ES-I3 (cell line): ENCODE data around the gene THSD4.
"Not testable (repeated sequence)": the region's sequence is repeated elsewhere in the genome, so short reads cannot be mapped to it uniquely, and the experiment has no call there.

Source experiments
- H3K36me3 ChIP-seq: 2 replicates; pipeline ENCODE4 v1.6.1; 2013; ENCODE audit warnings: mild to moderate bottlenecking, low read length, control low read depth, moderate library complexity; ENCODE audit not compliant: insufficient read depth
- H3K4me1 ChIP-seq: 2 replicates; pipeline ENCODE4 v1.6.1; 2013; ENCODE audit warnings: mild to moderate bottlenecking, control low read depth, low read length; ENCODE audit not compliant: insufficient read depth
- H3K9ac ChIP-seq: 2 replicates; pipeline ENCODE4 v1.6.1; 2013; ENCODE audit warnings: low read depth, mild to moderate bottlenecking, low read length, moderate library complexity
- H3K9me3 ChIP-seq: 2 replicates; pipeline ENCODE4 v1.6.1; 2013; ENCODE audit warnings: mild to moderate bottlenecking, low read length, moderate library complexity; ENCODE audit not compliant: control insufficient read depth, insufficient read depth

Gene THSD4

GRCh38 chr15:71301958-71302621, 186.8 kb downstream of the THSD4 start:
- no peaks in the 10 kb centered on the region for H3K4me1 ChIP-seq
- H3K36me3 ChIP-seq, result no peaks in the 10 kb centered on the region
- H3K9me3 ChIP-seq, result no peaks in the 10 kb centered on the region; the same call in 1 of the 2 replicates
- H3K9ac ChIP-seq, result no peak overlapping the region

GRCh38 chr15:71302861-71303410, 187.7 kb downstream of the THSD4 start:
- no peaks in the 10 kb centered on the region for H3K36me3 ChIP-seq
- no peak overlapping the region for H3K9ac ChIP-seq
- H3K4me1 ChIP-seq, result no peaks in the 10 kb centered on the region

GRCh38 chr15:71303977-71304376, 188.7 kb downstream of the THSD4 start:
- Histone ChIP-seq H3K36me3 (no peaks in the 10 kb centered on the region), H3K9me3 (no peaks in the 10 kb centered on the region; the same call in 1 of the 2 replicates), H3K9ac (no peak overlapping the region), H3K4me1 (no peaks in the 10 kb centered on the region)

More at GRCh38 chr15:71302861-71303410, 187.7 kb downstream of the THSD4 start:
- H3K9me3 ChIP-seq, result no peaks in the 10 kb centered on the region; the same call in 1 of the 2 replicates

GRCh38 chr15:71304681-71305080, 189.4 kb downstream of the THSD4 start:
- Histone ChIP-seq H3K9me3 (no peaks in the 10 kb centered on the region; the same call in 1 of the 2 replicates), H3K9ac (no peak overlapping the region), H3K4me1 (no peaks in the 10 kb centered on the region), H3K36me3 (no peaks in the 10 kb centered on the region)

GRCh38 chr15:71306538-71306937, 191.3 kb downstream of the THSD4 start:
- no peaks in the 10 kb centered on the region for H3K4me1 ChIP-seq
- no peaks in the 10 kb centered on the region for H3K36me3 ChIP-seq
- H3K9ac ChIP-seq, result no peak overlapping the region

GRCh38 chr15:71312194-71312708, 197.0 kb downstream of the THSD4 start:
- Histone ChIP-seq H3K9me3 (no peaks in the 10 kb centered on the region), H3K36me3 (no peaks in the 10 kb centered on the region), H3K9ac (no peak overlapping the region), H3K4me1 (no peaks in the 10 kb centered on the region)

More at GRCh38 chr15:71306538-71306937, 191.3 kb downstream of the THSD4 start:
- H3K9me3 ChIP-seq, result no peaks in the 10 kb centered on the region; the same call in 1 of the 2 replicates

- Histone ChIP-seq H3K9ac (no peak overlapping the region), H3K4me1 (no peaks in the 10 kb centered on the region), H3K36me3 (no peaks in the 10 kb centered on the region), H3K9me3 (no peaks in the 10 kb centered on the region)
Observed at GRCh38 chr15:71312731-71313460, 197.6 kb downstream of the THSD4 start.

GRCh38 chr15:71313806-71314205, 198.5 kb downstream of the THSD4 start:
- Histone ChIP-seq H3K9me3 (no peaks in the 10 kb centered on the region), H3K4me1 (no peaks in the 10 kb centered on the region), H3K9ac (no peak overlapping the region), H3K36me3 (no peaks in the 10 kb centered on the region)

- no peaks in the 10 kb centered on the region for H3K9me3 ChIP-seq
- no peaks in the 10 kb centered on the region for H3K4me1 ChIP-seq
- H3K9ac ChIP-seq, result no peak overlapping the region
- no peaks in the 10 kb centered on the region for H3K36me3 ChIP-seq
Observed at GRCh38 chr15:71314956-71315537, 199.8 kb downstream of the THSD4 start.

- no peaks in the 10 kb centered on the region for H3K4me1 ChIP-seq
- H3K9me3 ChIP-seq, result no peaks in the 10 kb centered on the region
- no peaks in the 10 kb centered on the region for H3K36me3 ChIP-seq
- no peak overlapping the region for H3K9ac ChIP-seq
Observed at GRCh38 chr15:71316911-71317310, 201.6 kb downstream of the THSD4 start.

GRCh38 chr15:71319424-71319823, 204.2 kb downstream of the THSD4 start:
- H3K9ac ChIP-seq, H3K4me1 ChIP-seq: not testable (repeated sequence)

GRCh38 chr15:71319935-71320334, 204.7 kb downstream of the THSD4 start:
- no peak overlapping the region for H3K9ac ChIP-seq
- H3K4me1 ChIP-seq, result no peaks in the 10 kb centered on the region
- H3K9me3 ChIP-seq, result no peaks in the 10 kb centered on the region
- H3K36me3 ChIP-seq, result no peaks in the 10 kb centered on the region

More at GRCh38 chr15:71319424-71319823, 204.2 kb downstream of the THSD4 start:
- not testable (repeated sequence) for H3K9me3 ChIP-seq, H3K36me3 ChIP-seq

- H3K36me3 ChIP-seq, result no peaks in the 10 kb centered on the region
- H3K4me1 ChIP-seq, result 0 out of 2 replicates have a peak, but pooled peaks cover 5% of the 10 kb centered on the region
- H3K9ac ChIP-seq, result no peak overlapping the region
- H3K9me3 ChIP-seq, result no peaks in the 10 kb centered on the region
Observed at GRCh38 chr15:71323082-71323481, 207.8 kb downstream of the THSD4 start.

- 0 out of 2 replicates have a peak, but pooled peaks cover 5% of the 10 kb centered on the region for H3K4me1 ChIP-seq
- H3K9ac ChIP-seq, result no peak overlapping the region
- no peaks in the 10 kb centered on the region for H3K36me3 ChIP-seq
- no peaks in the 10 kb centered on the region for H3K9me3 ChIP-seq
Observed at GRCh38 chr15:71323584-71323983, 208.3 kb downstream of the THSD4 start.
